C4-2B (cell line): ENCODE measurements around the gene SNX8.

Source experiments
- ZFX ChIP-seq: fragments of 450-650 bp; IDR thresholded peaks from 2 replicates; pipeline ENCODE4 v1.6.1; 2017
- TF ChIP-seq, protein P1 (sequence below): fragments of 450-650 bp; conservative IDR thresholded peaks from 2 replicates; pipeline ENCODE4 v1.5.1; 2017; ENCODE audit warnings: mild to moderate bottlenecking

DNA sequence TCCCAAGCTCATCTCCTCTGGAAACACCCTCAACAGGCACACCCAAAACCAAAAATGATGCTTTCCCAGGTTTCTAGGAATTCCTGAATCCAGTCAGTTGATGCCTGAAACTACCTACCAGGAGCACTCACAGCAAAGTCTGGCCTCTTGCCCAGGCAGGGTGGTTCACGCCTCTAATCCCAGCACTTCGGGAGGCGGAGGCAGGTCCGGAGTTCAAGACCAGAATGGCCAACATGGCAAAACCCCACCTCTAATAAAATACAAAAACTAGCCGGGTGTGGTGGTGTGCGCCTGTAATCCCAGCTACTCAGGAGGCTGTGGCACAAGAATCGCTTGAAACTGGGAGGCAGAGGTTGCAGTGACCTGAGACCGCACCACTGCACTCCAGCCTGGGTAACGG, 83.4 kb downstream of the SNX8 start:
- TF ChIP-seq, protein P1, sequence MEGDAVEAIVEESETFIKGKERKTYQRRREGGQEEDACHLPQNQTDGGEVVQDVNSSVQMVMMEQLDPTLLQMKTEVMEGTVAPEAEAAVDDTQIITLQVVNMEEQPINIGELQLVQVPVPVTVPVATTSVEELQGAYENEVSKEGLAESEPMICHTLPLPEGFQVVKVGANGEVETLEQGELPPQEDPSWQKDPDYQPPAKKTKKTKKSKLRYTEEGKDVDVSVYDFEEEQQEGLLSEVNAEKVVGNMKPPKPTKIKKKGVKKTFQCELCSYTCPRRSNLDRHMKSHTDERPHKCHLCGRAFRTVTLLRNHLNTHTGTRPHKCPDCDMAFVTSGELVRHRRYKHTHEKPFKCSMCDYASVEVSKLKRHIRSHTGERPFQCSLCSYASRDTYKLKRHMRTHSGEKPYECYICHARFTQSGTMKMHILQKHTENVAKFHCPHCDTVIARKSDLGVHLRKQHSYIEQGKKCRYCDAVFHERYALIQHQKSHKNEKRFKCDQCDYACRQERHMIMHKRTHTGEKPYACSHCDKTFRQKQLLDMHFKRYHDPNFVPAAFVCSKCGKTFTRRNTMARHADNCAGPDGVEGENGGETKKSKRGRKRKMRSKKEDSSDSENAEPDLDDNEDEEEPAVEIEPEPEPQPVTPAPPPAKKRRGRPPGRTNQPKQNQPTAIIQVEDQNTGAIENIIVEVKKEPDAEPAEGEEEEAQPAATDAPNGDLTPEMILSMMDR, result no peak
- no peak for TF ChIP-seq ZFX
